22Rv1 (cell line): Measurements from ENCODE around the gene UBE2E2.

Experiments
- CTCF ChIP-seq: fragments of 450-650 bp; IDR thresholded peaks from 2 replicates; pipeline ENCODE4 v1.5.1; 2017; ENCODE audit warnings: mild to moderate bottlenecking
- ZFX ChIP-seq: fragments of 450-650 bp; IDR thresholded peaks from 2 replicates; pipeline ENCODE4 v1.6.1; 2017; ENCODE audit warnings: antibody characterized with exemption, borderline replicate concordance

GRCh38 chr3:23495507-23495906 lies 292.4 kb downstream of the UBE2E2 start:
- TF ChIP-seq CTCF, result no peak
- TF ChIP-seq ZFX, result no peak
